ENCODE results near the gene ICE1.
"Not testable (repeated sequence)": the region's sequence is repeated elsewhere in the genome, so short reads cannot be mapped to it uniquely, and the experiment has no call there.

Gene ICE1

DNA sequence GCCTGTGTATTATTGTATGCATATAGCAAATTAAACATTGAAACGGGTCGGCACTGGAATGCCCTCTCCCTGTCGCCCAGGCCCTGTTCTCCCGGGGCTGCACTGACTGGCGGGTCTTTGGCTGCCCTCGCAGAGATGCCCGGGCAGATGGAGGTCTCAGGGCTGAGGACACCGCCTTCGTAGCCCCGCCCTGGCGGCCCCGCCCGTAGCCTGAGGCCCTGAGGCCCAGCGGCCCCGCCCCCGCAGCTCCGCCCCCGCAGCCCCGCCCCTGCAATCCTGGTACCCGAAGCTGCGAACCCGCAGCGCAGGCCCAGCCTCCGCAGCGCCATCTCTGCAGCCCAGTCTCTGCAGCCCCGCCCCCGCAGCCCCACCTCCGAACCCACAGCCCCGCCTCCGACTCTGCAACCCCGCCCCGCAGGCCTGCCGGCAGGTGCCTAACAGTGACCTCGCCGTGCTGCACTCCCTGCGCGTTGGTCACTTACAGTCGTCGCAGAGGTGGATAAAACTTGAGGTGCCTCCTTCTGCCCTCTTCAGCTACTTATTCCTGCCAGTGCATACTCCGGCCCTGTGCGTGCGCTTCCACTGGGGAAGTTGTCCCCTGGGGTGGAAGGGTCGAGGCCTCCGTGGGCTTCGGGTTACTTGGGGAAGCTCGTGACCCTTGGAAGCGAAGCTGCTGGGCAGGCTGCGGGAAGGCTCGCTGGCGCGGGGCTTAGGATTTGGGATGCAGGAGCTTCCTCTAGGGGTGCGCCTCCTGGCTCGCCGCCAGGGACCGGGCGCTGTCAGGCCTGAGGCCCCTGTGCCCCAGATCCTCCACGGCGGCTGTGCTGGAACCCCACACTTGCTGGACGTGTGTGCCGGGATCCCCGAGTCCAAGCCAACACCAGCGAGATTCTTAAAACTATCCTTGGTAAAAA lies 72.3 kb downstream of the ICE1 start:
- peak in 1 of 2 experiments; percentile 60 for DNase-seq

- peak in 1 of 2 experiments; percentile 55 for DNase-seq
Measured at GRCh38 chr5:5497152-5497788, 74.8 kb downstream of the ICE1 start.

GRCh38 chr5:5499442-5499841 lies 77.0 kb downstream of the ICE1 start:
- DNase-seq = no peak

GRCh38 chr5:5504325-5504724 lies 81.8 kb downstream of the ICE1 start:
- no peak for DNase-seq

DNA sequence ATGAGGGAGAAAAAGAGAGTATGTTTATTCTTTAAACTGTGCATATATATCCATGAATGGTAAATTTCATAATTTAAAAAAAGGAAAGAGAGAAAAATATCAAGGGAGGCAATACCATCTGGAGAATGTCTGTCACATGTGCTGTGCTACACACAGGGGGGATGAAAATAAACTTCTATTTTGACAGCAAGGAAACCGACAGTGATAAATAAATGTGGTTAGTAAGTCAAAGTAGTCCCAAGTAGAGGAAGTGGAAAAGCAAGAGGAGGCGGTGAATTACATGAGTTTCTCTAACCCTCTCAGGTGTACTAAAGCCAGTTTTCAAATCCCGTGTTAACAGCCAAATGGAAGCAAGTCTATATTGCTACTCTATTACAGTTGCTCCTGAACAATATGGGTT lies 83.3 kb downstream of the ICE1 start:
- no peak for DNase-seq

- no peak for DNase-seq
Measured at GRCh38 chr5:5508391-5508790, 85.9 kb downstream of the ICE1 start.

- DNase-seq = no peak
Measured at GRCh38 chr5:5511904-5512416, 89.5 kb downstream of the ICE1 start.

DNA sequence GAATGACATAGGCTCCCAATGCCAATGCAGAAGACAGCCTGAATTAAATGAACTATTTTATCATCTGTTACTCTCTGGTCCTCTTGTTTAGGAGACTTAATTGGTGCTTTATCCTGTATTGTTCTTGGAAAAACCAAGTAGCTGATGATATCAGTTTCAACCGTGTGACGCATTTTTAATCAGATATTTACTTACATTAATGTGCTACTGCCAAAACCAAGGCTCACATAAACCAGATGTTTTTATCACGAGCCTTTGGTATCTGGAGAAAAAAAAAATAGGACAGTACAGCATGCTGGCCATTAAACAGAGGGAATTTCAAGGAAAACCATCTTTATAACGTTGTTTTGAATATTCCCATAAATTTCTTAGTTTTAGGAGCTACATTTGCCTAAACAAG lies 90.1 kb downstream of the ICE1 start:
- DNase-seq = no peak

DNA sequence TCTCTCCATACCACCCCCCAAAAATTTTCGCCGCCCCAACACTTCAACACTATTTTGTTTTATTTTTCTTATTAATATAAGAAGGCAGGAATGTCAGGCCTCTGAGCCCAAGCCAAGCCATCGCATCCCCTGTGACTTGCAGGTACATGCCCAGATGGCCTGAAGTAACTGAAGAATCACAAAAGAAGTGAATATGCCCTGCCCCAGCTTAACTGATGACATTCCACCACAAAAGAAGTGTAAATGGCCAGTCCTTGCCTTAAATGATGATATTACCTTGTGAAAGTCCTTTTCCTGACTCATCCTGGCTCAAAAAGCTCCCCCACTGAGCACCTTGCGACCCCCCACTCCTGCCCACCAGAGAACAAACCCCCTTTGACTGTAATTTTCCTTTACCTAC lies 98.1 kb downstream of the ICE1 start:
- DNase-seq = not testable (repeated sequence)

DNA sequence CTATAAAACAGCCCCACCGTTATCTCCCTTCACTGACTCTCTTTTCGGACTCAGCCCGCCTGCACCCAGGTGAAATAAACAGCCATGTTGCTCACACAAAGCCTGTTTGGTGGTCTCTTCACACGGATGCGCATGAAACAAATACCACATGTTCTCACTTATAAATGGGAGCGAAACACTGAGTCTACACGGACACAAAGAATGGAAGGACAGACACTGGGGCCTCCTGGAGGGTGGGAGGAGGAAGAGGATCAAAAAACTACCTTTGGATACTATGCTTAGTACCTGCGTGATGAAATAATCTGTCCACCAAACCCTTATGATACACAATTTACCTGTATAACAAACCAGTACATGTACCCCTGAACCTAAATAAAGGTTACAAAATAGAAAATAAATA lies 98.6 kb downstream of the ICE1 start:
- no peak for DNase-seq

- no peak for DNase-seq
Measured at GRCh38 chr5:5521478-5521877, 99.0 kb downstream of the ICE1 start.

GRCh38 chr5:5522336-5522735 lies 99.9 kb downstream of the ICE1 start:
- DNase-seq = no peak

DNA sequence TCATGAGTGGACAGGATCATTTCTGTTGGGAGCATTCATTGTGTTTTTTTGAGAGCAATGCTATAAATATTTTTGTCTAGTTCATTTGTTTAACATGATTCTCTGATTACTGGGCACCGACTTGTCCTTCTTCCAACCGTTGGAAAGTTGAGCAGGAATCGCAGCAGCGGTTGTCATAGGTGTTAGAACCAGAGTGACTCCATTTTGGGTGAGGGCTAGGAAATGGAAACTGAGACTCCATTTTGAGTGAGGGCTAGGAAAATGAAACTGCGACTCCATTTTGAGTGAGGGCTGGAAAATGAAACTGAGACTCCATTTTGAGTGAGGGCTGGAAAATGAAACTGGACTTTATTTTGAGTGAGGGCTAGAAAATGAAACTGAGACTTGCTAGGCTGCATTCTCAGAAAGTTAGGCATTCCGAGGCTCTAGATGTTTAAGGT lies 100.6 kb downstream of the ICE1 start:
- DNase-seq = no peak

GRCh38 chr5:5524327-5524726 lies 101.8 kb downstream of the ICE1 start:
- no peak for DNase-seq

GRCh38 chr5:5531371-5531770 lies 108.9 kb downstream of the ICE1 start:
- no peak for DNase-seq

DNA sequence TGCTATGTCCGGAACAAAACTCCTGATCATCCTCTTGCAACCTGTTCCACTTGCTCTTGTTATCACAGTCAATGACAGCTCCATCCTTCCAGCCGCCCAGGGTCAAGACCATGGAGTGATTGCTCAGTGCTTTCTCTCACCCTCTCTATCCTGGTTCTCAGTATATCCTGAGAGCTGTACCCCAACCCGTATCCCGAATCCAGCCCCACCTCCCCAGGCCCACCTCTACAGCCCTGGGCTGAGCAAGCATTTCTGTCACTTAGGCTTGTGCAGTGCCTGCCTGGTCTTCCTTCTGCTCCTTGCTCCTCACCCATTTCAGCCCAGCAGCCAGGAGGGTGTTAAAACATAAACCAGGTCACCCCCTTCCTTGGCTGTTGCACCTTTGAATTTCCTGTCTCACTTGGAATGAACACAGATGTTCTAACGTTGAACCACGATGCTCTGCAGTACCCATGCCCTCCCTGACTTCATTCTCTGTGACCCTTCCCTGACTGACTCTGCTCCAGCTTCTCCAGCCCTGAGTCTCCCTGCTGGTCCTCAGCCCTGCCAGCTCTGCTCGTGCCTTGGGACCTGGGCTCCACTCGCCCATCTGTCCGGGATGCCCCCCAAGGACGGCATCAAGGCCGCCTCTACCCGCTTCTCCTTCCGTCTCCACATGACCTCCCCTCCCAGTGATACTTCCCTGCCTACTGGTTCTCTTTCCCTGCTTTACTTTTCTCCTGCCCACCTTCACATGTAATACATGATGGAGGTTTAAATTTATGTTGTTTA lies 110.0 kb downstream of the ICE1 start:
- no peak for DNase-seq

GRCh38 chr5:5533927-5534326 lies 111.5 kb downstream of the ICE1 start:
- no peak for DNase-seq

GRCh38 chr5:5534333-5534732 lies 111.9 kb downstream of the ICE1 start:
- DNase-seq = no peak

GRCh38 chr5:5536871-5537270 lies 114.4 kb downstream of the ICE1 start:
- DNase-seq = no peak

DNA sequence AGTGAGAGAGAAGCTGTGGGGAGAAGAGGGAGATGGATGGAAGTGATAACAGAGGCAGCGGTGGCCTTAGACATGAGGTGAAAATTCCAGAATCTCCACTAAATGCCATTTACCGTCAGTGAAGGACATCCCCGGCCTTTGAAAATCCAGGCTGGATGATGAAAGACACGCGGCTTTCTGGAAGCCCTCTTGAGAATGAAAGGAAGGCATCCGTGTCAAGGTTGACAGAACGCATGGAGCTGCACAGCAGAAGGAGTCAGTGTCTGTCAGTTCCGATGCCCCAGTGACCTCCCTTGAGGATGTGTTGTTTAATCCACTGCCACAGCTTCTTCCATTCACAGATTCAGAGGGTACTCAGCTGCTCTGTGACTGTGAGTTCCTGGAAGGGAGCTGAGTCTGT lies 114.9 kb downstream of the ICE1 start:
- no peak for DNase-seq

DNA sequence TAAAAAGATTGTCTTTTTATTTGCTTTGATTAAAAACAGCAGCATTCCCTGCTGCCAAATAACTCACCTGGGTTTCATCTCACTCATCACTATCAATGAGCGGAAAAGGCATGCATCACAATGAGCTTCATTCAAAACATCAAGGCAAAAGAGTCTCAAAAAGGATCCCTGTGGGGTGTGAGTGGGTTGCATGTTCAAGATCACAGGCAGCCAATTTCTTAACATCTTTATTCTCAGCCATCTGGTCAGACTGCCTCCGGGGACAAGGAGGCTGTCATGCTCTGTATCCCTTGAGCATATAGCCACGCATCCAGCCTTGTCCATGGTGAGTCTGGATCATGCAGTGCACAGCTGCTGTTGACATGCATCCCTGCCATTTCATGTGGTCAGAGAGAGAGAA lies 117.1 kb downstream of the ICE1 start:
- DNase-seq = no peak
